Neural cell (in vitro differentiated cells): ENCODE measurements around the gene PNCK. TPM values are rescaled to one million over a fixed set of nuclear protein-coding genes. Genes with fewer than 3 reads are reported as not detected.

ENCODE experiments used
- H2AFZ ChIP-seq: fragments of 200-600, 300-800 bp; sonication (generic), shearing (Covaris generic); 2 replicates; pipeline ENCODE4 v1.6.0; 2014; ENCODE audit warnings: low read depth, mild to moderate bottlenecking, antibody characterized with exemption, low read length, moderate library complexity
- H3F3A ChIP-seq: fragments of 200-600 bp; shearing (Covaris generic); 2 replicates; pipeline ENCODE4 v1.6.1; 2016; ENCODE audit warnings: mild to moderate bottlenecking, moderate library complexity, mixed read lengths, antibody characterized with exemption, low read length; ENCODE audit not compliant: insufficient read depth, poor library complexity, severe bottlenecking
- H3K27ac ChIP-seq: fragments of 200-600, 300-800 bp; sonication (generic), shearing (Covaris generic); 2 replicates; pipeline ENCODE4 v1.5.1; 2014; ENCODE audit warnings: mild to moderate bottlenecking, low read length, moderate library complexity
- H3K27me3 ChIP-seq: fragments of 300-800, 200-600 bp; sonication (generic), shearing (Covaris generic); 2 replicates; pipeline ENCODE4 v1.6.0; 2014; ENCODE audit warnings: mild to moderate bottlenecking, low read depth, low read length, moderate library complexity; ENCODE audit not compliant: insufficient read depth
- H3K36me3 ChIP-seq: fragments of 300-800, 200-600 bp; sonication (generic), shearing (Covaris generic); 2 replicates; pipeline ENCODE4 v1.5.1; 2014; ENCODE audit warnings: mild to moderate bottlenecking, antibody characterized with exemption, low read length, moderate library complexity; ENCODE audit not compliant: insufficient read depth
- H3K4me2 ChIP-seq: fragments of 300-800, 200-600 bp; sonication (generic), shearing (Covaris generic); 2 replicates; pipeline ENCODE4 v1.6.0; 2014; ENCODE audit warnings: mild to moderate bottlenecking, low read length
- H3K4me3 ChIP-seq: fragments of 300-800, 200-600 bp; sonication (generic), shearing (Covaris generic); 2 replicates; pipeline ENCODE4 v1.5.1; 2014; ENCODE audit warnings: mild to moderate bottlenecking, low read length, moderate library complexity
- H3K79me2 ChIP-seq: fragments of 200-600 bp; shearing (Covaris generic); replicated peaks from 2 replicates; pipeline ENCODE4 v1.6.0; 2014; ENCODE audit warnings: mild to moderate bottlenecking, low read length, moderate library complexity; ENCODE audit not compliant: insufficient read depth
- H3K9ac ChIP-seq: fragments of 300-800, 200-600 bp; sonication (generic), shearing (Covaris generic); 2 replicates; pipeline ENCODE4 v1.6.1; 2016; ENCODE audit warnings: mild to moderate bottlenecking, low read length, mixed read lengths
- H3K9me2 ChIP-seq: fragments of 200-600 bp; shearing (Covaris generic); 2 replicates; pipeline ENCODE4 v1.6.1; 2016; ENCODE audit warnings: mild to moderate bottlenecking, low read length, mixed read lengths; ENCODE audit not compliant: insufficient read depth
- H3K9me3 ChIP-seq: fragments of 200-600, 300-800 bp; sonication (generic), shearing (Covaris generic); 2 replicates; pipeline ENCODE4 v1.6.1; 2016; ENCODE audit warnings: mild to moderate bottlenecking, mixed run types, low read length, moderate library complexity, mixed read lengths
- H4K20me1 ChIP-seq: fragments of 200-600 bp; shearing (Covaris generic); 2 replicates; pipeline ENCODE4 v1.6.1; 2016; ENCODE audit warnings: mild to moderate bottlenecking, mixed run types; ENCODE audit not compliant: insufficient read depth
- EP300 ChIP-seq: fragments of 450-650 bp; conservative IDR thresholded peaks from 2 replicates; pipeline ENCODE4 v1.6.1; 2014; ENCODE audit warnings: antibody characterized with exemption, mild to moderate bottlenecking, moderate library complexity; ENCODE audit not compliant: poor library complexity, severe bottlenecking
- EZH2 ChIP-seq: fragments of 200-600, 300-800 bp; shearing (Covaris generic), sonication (generic); IDR thresholded peaks from 2 replicates; pipeline ENCODE4 v1.6.1; 2014; ENCODE audit warnings: antibody characterized with exemption, low read length, borderline replicate concordance, mild to moderate bottlenecking; ENCODE audit not compliant: insufficient read depth, poor library complexity, severe bottlenecking
- MXI1 ChIP-seq: fragments of 450-650 bp; conservative IDR thresholded peaks from 2 replicates; pipeline ENCODE4 v1.6.1; 2014; ENCODE audit warnings: antibody characterized with exemption, mild to moderate bottlenecking; ENCODE audit not compliant: poor library complexity, severe bottlenecking
- POLR2AphosphoS5 ChIP-seq: IDR thresholded peaks from 2 replicates; pipeline ENCODE4 v1.6.1; 2012
- RAD21 ChIP-seq: fragments of 450-650 bp; conservative IDR thresholded peaks from 2 replicates; pipeline ENCODE4 v1.6.1; 2014; ENCODE audit warnings: antibody characterized with exemption, mild to moderate bottlenecking, moderate library complexity
- SMC3 ChIP-seq: fragments of 450-650 bp; conservative IDR thresholded peaks from 2 replicates; pipeline ENCODE4 v1.6.1; 2014; ENCODE audit warnings: antibody characterized with exemption, mild to moderate bottlenecking, moderate library complexity; ENCODE audit not compliant: poor library complexity
- TAF1 ChIP-seq: IDR thresholded peaks from 2 replicates; pipeline ENCODE4 v1.6.1; 2012; ENCODE audit warnings: low read depth
- polyA plus RNA-seq: library from polyadenylated mRNA; depleted of rRNA; stranded (reverse); fragments of >200 nt; gene quantifications from 2 replicates; pipeline ENCODE4 v1.2.3, GENCODE V29; 2014
- TF ChIP-seq, protein P1 (sequence below): IDR thresholded peaks from 2 replicates; pipeline ENCODE4 v1.6.1; 2012; ENCODE audit warnings: borderline replicate concordance
- TF ChIP-seq, protein P2 (sequence below): fragments of 450-650 bp; IDR thresholded peaks from 2 replicates; pipeline ENCODE4 v1.5.1; 2014; ENCODE audit warnings: antibody characterized with exemption, mild to moderate bottlenecking, moderate library complexity; ENCODE audit not compliant: poor library complexity, severe bottlenecking

PNCK gene
- polyA plus RNA-seq, 1 donor from 2014 or later, result 9.5 TPM

DNA sequence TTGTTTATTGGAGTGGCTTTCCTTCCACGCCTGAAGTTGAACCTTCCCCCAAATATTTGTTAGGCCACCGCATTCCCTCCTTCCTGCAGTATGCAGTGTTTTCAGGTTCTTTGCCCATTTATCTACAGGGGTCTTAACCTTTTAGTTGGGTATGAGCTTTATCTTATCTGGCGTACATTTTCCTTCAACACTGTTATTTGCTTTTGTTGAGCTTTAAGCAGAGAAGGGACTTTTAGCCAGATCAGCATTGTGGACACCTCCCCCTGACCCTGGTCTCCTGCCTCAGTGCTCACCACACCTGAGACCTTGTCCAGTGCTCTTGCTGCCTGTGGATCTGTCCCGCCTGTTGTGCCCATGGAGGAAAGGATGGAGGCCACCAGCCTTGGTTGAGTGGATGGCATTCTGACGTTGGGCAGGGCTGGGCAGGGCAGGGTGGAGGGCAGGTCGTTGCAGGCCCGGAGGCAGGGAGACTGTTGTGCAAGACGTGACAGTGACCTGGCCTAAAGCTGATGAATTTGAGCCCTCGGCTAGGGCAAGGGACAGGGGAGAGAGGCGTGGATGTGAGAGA, 27.6 kb downstream of the PNCK start:
- no peak overlapping the region for H3K4me2 ChIP-seq

DNA sequence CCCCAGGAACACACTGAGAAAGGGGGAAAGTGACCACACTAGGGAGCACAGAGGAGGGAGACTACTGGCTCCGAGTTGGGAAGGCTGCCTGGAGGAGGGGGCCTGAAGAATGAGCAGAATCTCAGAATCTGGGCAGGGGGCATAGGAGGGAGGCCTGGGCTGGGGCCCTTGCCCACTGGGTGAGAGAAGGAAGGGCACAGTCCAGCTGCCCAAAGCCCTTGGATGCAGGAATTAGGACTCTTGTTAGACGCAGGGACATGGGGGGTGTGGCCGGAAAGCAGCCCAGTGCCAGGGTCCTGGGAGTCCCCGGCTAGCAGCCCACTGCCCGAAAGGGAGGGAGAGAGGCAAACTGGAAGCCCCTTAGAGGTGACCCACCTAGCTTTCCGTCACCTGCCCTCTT, 28.5 kb downstream of the PNCK start:
- H3F3A ChIP-seq, result no peaks in the 10 kb centered on the region
- H3K27ac ChIP-seq, result no peak overlapping the region
- H3K9me2 ChIP-seq, result no peaks in the 10 kb centered on the region
- no peaks in the 10 kb centered on the region for H3K9me3 ChIP-seq
- no peaks in the 10 kb centered on the region for H3K79me2 ChIP-seq
- no peak overlapping the region for H3K4me3 ChIP-seq
- no peak overlapping the region for H3K4me2 ChIP-seq
- H3K27me3 ChIP-seq, result peaks cover 59% of the 10 kb centered on the region
- H3K36me3 ChIP-seq, result no peaks in the 10 kb centered on the region
- TF ChIP-seq POLR2AphosphoS5 (no peak), EP300 (no peak), RAD21 (no peak), SMC3 (no peak), TAF1 (no peak), MXI1 (no peak), EZH2 (no peak)
- TF ChIP-seq, protein P1, sequence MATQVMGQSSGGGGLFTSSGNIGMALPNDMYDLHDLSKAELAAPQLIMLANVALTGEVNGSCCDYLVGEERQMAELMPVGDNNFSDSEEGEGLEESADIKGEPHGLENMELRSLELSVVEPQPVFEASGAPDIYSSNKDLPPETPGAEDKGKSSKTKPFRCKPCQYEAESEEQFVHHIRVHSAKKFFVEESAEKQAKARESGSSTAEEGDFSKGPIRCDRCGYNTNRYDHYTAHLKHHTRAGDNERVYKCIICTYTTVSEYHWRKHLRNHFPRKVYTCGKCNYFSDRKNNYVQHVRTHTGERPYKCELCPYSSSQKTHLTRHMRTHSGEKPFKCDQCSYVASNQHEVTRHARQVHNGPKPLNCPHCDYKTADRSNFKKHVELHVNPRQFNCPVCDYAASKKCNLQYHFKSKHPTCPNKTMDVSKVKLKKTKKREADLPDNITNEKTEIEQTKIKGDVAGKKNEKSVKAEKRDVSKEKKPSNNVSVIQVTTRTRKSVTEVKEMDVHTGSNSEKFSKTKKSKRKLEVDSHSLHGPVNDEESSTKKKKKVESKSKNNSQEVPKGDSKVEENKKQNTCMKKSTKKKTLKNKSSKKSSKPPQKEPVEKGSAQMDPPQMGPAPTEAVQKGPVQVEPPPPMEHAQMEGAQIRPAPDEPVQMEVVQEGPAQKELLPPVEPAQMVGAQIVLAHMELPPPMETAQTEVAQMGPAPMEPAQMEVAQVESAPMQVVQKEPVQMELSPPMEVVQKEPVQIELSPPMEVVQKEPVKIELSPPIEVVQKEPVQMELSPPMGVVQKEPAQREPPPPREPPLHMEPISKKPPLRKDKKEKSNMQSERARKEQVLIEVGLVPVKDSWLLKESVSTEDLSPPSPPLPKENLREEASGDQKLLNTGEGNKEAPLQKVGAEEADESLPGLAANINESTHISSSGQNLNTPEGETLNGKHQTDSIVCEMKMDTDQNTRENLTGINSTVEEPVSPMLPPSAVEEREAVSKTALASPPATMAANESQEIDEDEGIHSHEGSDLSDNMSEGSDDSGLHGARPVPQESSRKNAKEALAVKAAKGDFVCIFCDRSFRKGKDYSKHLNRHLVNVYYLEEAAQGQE, result no peak
- TF ChIP-seq, protein P2, sequence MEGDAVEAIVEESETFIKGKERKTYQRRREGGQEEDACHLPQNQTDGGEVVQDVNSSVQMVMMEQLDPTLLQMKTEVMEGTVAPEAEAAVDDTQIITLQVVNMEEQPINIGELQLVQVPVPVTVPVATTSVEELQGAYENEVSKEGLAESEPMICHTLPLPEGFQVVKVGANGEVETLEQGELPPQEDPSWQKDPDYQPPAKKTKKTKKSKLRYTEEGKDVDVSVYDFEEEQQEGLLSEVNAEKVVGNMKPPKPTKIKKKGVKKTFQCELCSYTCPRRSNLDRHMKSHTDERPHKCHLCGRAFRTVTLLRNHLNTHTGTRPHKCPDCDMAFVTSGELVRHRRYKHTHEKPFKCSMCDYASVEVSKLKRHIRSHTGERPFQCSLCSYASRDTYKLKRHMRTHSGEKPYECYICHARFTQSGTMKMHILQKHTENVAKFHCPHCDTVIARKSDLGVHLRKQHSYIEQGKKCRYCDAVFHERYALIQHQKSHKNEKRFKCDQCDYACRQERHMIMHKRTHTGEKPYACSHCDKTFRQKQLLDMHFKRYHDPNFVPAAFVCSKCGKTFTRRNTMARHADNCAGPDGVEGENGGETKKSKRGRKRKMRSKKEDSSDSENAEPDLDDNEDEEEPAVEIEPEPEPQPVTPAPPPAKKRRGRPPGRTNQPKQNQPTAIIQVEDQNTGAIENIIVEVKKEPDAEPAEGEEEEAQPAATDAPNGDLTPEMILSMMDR, result no peak
- H3K9ac ChIP-seq, result no peak overlapping the region
- no peaks in the 10 kb centered on the region for H4K20me1 ChIP-seq
- H2AFZ ChIP-seq, result no peak overlapping the region

More for the DNA sequence above, 27.6 kb downstream of the PNCK start:
- Histone ChIP-seq H3F3A (no peaks in the 10 kb centered on the region), H3K79me2 (no peaks in the 10 kb centered on the region), H4K20me1 (no peaks in the 10 kb centered on the region), H3K36me3 (no peaks in the 10 kb centered on the region), H3K9me3 (no peaks in the 10 kb centered on the region), H3K9ac (no peak overlapping the region), H3K4me3 (no peak overlapping the region), H3K27me3 (peaks cover 59% of the 10 kb centered on the region), H3K9me2 (no peaks in the 10 kb centered on the region), H3K27ac (no peak overlapping the region), H2AFZ (no peak overlapping the region)
- TF ChIP-seq, protein P1, result no peak
- TF ChIP-seq TAF1 (no peak), POLR2AphosphoS5 (no peak), RAD21 (no peak), EP300 (no peak), EZH2 (no peak), SMC3 (no peak), MXI1 (no peak)
- TF ChIP-seq, protein P2, result no peak
